Mucosa of rectum (tissue), 2 donors: ENCODE results near the gene ROCK1.

ENCODE experiments used
- H3K27ac ChIP-seq, 2 donors: one replicate each; pipeline ENCODE4 v1.7.0; 2013; ENCODE audit warnings: inconsistent platforms in 2 of 2, low read depth in 2 of 2, low read length in 2 of 2
- H3K27me3 ChIP-seq, 2 donors: one replicate each; pipeline ENCODE4 v1.7.0; 2013; ENCODE audit warnings: low read length in 2 of 2; ENCODE audit not compliant: control insufficient read depth in 2 of 2, insufficient read depth in 2 of 2
- H3K36me3 ChIP-seq, 2 donors: one replicate each; pipeline ENCODE4 v1.7.0; 2013; ENCODE audit warnings: low read length in 2 of 2; ENCODE audit not compliant: control insufficient read depth in 2 of 2, insufficient read depth in 2 of 2
- H3K4me1 ChIP-seq, 2 donors: one replicate each; pipeline ENCODE4 v1.7.0; 2013; ENCODE audit warnings: low read length in 2 of 2, mild to moderate bottlenecking in 1 of 2; ENCODE audit not compliant: control insufficient read depth in 2 of 2, insufficient read depth in 2 of 2
- H3K4me3 ChIP-seq, 2 donors: one replicate each; pipeline ENCODE4 v1.7.0; 2013; ENCODE audit warnings: low read length in 2 of 2
- H3K9ac ChIP-seq, 2 donors: one replicate each; pipeline ENCODE4 v1.7.0; 2013; ENCODE audit warnings: low read length in 2 of 2, low read depth in 1 of 2, mild to moderate bottlenecking in 1 of 2
- H3K9me3 ChIP-seq, 2 donors: one replicate each; pipeline ENCODE4 v1.7.0; 2013; ENCODE audit warnings: low read length in 2 of 2; ENCODE audit not compliant: control insufficient read depth in 2 of 2
- donor health status: healthy.
- donor health status: Normal muscosa, but diverticular disease.

ROCK1 gene

DNA sequence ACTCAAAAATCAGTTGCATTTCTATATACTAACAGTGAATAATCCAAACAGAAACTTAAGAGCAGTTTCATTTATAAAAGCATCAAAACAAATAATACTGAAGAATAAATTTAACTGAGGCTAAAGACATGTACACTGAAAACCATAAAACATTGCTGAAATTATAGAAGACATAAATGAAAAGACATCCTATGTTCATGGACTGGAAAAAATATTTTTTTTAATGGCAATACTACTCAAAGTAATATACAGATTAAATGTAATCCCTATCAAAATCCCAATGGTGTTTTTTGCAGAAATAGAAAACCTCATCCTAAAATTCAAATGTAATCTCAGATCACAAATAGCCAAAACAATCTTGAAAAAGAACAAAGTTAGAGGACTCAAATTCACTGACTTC is 28.6 kb downstream of the ROCK1 start:
- Histone ChIP-seq H3K4me1 (no peaks in the 10 kb centered on the region), H3K4me3 (no peak overlapping the region), H3K9ac (no peak overlapping the region), H3K9me3 (no peaks in the 10 kb centered on the region), H3K27me3 (no peaks in the 10 kb centered on the region), H3K27ac (no peak overlapping the region), H3K36me3 (no peaks in the 10 kb centered on the region)

- H3K4me3 ChIP-seq: no peak overlapping the region
- H3K27me3 ChIP-seq: no peaks in the 10 kb centered on the region
- no peak overlapping the region for H3K27ac ChIP-seq
- H3K36me3 ChIP-seq: no peaks in the 10 kb centered on the region
- peaks cover 3% of the 10 kb centered on the region in 2 donors for H3K4me1 ChIP-seq
- no peaks in the 10 kb centered on the region for H3K9me3 ChIP-seq
- H3K9ac ChIP-seq: no peak overlapping the region
Observed at GRCh38 chr18:21081426-21081825, 30.2 kb downstream of the ROCK1 start.

DNA sequence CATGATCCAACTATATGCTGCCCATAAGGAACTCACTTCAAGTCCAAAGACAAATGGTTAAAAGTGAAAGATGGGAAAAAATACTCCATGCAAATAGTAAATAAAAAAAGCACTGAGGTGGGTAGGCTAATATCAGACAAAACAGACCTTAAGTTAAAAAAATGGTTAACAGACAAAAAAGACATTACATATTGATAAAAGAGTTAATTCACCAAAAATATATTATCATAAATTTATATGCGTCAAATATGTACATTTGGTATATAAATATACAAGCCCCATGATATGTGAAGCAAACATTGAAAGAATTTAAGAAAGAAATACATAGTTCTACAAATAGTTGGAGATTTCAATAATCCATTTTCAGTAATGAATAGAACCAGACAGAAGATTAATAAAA is 31.0 kb downstream of the ROCK1 start:
- Histone ChIP-seq H3K27me3 (no peaks in the 10 kb centered on the region), H3K36me3 (no peaks in the 10 kb centered on the region), H3K4me1 (peaks cover 3 to 4% of the 10 kb centered on the region in 2 donors), H3K27ac (no peak overlapping the region), H3K4me3 (no peak overlapping the region), H3K9ac (no peak overlapping the region), H3K9me3 (no peaks in the 10 kb centered on the region)

- H3K4me1 ChIP-seq: peaks cover 8 to 10% of the 10 kb centered on the region in 2 donors
- H3K9ac ChIP-seq: no peak overlapping the region
- H3K27me3 ChIP-seq: no peaks in the 10 kb centered on the region
- no peak overlapping the region for H3K4me3 ChIP-seq
- no peak overlapping the region for H3K27ac ChIP-seq
- H3K9me3 ChIP-seq: no peaks in the 10 kb centered on the region
- H3K36me3 ChIP-seq: no peaks in the 10 kb centered on the region
Observed at GRCh38 chr18:21074336-21075323, 37.0 kb downstream of the ROCK1 start.

GRCh38 chr18:21073180-21073579 is 38.4 kb downstream of the ROCK1 start:
- Histone ChIP-seq H3K4me3 (no peak overlapping the region), H3K9ac (no peak overlapping the region), H3K4me1 (peaks cover 8 to 10% of the 10 kb centered on the region in 2 donors), H3K9me3 (no peaks in the 10 kb centered on the region), H3K27me3 (no peaks in the 10 kb centered on the region), H3K36me3 (peaks cover 0 to 2% of the 10 kb centered on the region in 2 donors), H3K27ac (no peak overlapping the region)

- no peak overlapping the region for H3K9ac ChIP-seq
Observed at GRCh38 chr18:21071071-21071470, 40.5 kb downstream of the ROCK1 start.

GRCh38 chr18:21069468-21069867 is 42.1 kb downstream of the ROCK1 start:
- Histone ChIP-seq H3K9me3 (no peaks in the 10 kb centered on the region), H3K36me3 (peaks cover 0 to 2% of the 10 kb centered on the region in 2 donors), H3K27me3 (no peaks in the 10 kb centered on the region), H3K4me3 (no peak overlapping the region), H3K27ac (no peak overlapping the region), H3K9ac (no peak overlapping the region), H3K4me1 (peaks cover 0 to 2% of the 10 kb centered on the region in 2 donors)

More at GRCh38 chr18:21071071-21071470, 40.5 kb downstream of the ROCK1 start:
- Histone ChIP-seq H3K9me3 (no peaks in the 10 kb centered on the region), H3K27ac (no peak overlapping the region), H3K4me3 (no peak overlapping the region), H3K27me3 (no peaks in the 10 kb centered on the region), H3K36me3 (peaks cover 0 to 2% of the 10 kb centered on the region in 2 donors), H3K4me1 (peaks cover 5 to 7% of the 10 kb centered on the region in 2 donors)

DNA sequence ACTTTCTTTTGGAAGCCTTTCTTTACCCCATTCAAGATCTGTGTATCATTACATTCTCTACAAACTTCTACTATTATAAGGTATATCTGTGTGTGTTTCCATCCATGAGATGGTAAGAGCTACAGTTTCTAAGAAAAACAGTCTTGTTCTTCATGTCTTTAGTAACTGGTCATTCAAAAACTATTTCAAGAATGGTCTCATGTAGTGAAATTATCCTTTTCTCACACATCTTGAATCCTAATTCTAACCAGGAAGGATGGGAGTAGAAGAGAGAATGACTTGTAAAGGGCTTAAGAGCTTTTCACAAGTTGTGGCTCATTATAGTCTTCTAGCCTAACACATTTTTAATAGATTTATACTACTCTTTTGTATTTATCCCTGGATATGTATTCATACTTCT is 47.3 kb downstream of the ROCK1 start:
- peaks cover 0 to under 1% of the 10 kb centered on the region in 2 donors for H3K36me3 ChIP-seq

GRCh38 chr18:21063011-21063410 is 48.6 kb downstream of the ROCK1 start:
- Histone ChIP-seq H3K9ac (no peak overlapping the region), H3K27me3 (no peaks in the 10 kb centered on the region), H3K36me3 (no peaks in the 10 kb centered on the region), H3K4me1 (no peaks in the 10 kb centered on the region), H3K27ac (no peak overlapping the region), H3K9me3 (no peaks in the 10 kb centered on the region), H3K4me3 (no peak overlapping the region)

More for the DNA sequence above, 47.3 kb downstream of the ROCK1 start:
- no peak overlapping the region for H3K27ac ChIP-seq
- H3K9ac ChIP-seq: no peak overlapping the region
- no peaks in the 10 kb centered on the region for H3K4me1 ChIP-seq
- no peaks in the 10 kb centered on the region for H3K9me3 ChIP-seq
- H3K27me3 ChIP-seq: no peaks in the 10 kb centered on the region
- no peak overlapping the region for H3K4me3 ChIP-seq

- H3K4me3 ChIP-seq: no peak overlapping the region
- no peaks in the 10 kb centered on the region for H3K36me3 ChIP-seq
- peaks cover 0 to 3% of the 10 kb centered on the region in 2 donors for H3K4me1 ChIP-seq
- no peaks in the 10 kb centered on the region for H3K27me3 ChIP-seq
- H3K9ac ChIP-seq: no peak overlapping the region
- H3K27ac ChIP-seq: no peak overlapping the region
- no peaks in the 10 kb centered on the region for H3K9me3 ChIP-seq
Observed at GRCh38 chr18:21057112-21057511, 54.5 kb downstream of the ROCK1 start.
